SK-N-SH (cell line): Measurements from ENCODE around the gene OPCML. TPM values are rescaled to one million over a fixed set of nuclear protein-coding genes. Genes with fewer than 3 reads are reported as not detected.

Source experiments
- CTCF ChIA-PET: fragments of 300-600, 350-600 bp; formaldehyde crosslinking; extraction: SDS; loops from one replicate; lab custom pipeline; 2021; lab: Yijun Ruan, JAX
- POLR2A ChIA-PET: fragments of 350-600 bp; sonication (Branson Sonifier 250); formaldehyde crosslinking; extraction: SDS; loops from one replicate; lab custom pipeline; 2020; ENCODE audit warnings: antibody characterized with exemption, inconsistent platforms; lab: Yijun Ruan, JAX
- DNase-seq: peaks from one replicate; pipeline ENCODE4 v3.0.0; 2012
- H2AFZ ChIP-seq: fragments of 200-600 bp; sonication (generic); 2 replicates; pipeline ENCODE4 v1.8.1; 2016; ENCODE audit warnings: antibody characterized with exemption, mild to moderate bottlenecking, low read depth
- H3F3A ChIP-seq: fragments of 200-600 bp; sonication (generic); replicated peaks from 2 replicates; pipeline ENCODE3; 2016; ENCODE audit warnings: antibody characterized with exemption, mild to moderate bottlenecking; ENCODE audit not compliant: insufficient read depth
- H3K27ac ChIP-seq, 2 experiments: fragments of 200-500 bp in 1 of 2; fragments of 200-600 bp in 1 of 2; sonication (Bioruptor generic) in 1 of 2; sonication (generic), shearing (Covaris generic) in 1 of 2; 2 replicates each; pipeline versions ENCODE4 v1.5.1 to v1.6.1; 2014 to 2016; ENCODE audit warnings: low read depth in 2 of 2, inconsistent platforms in 1 of 2, low read length in 1 of 2, mild to moderate bottlenecking in 1 of 2, mixed read lengths in 1 of 2
- H3K27me3 ChIP-seq: fragments of 200-600 bp; sonication (generic), shearing (Covaris generic); 2 replicates; pipeline ENCODE4 v1.6.1; 2016; ENCODE audit warnings: mixed run types; ENCODE audit not compliant: insufficient read depth
- H3K36me3 ChIP-seq, 2 experiments: fragments of 200-500 bp in 1 of 2; fragments of 200-600 bp in 1 of 2; sonication (Bioruptor generic) in 1 of 2; sonication (generic) in 1 of 2; replicated peaks in 1 of 2; 2 replicates each; pipeline versions ENCODE3 to v1.5.1; 2014 to 2016; ENCODE audit warnings: low read length in 1 of 2, mild to moderate bottlenecking in 1 of 2; ENCODE audit not compliant: insufficient read depth in 2 of 2, control insufficient read depth in 1 of 2
- H3K4me1 ChIP-seq, 2 experiments: fragments of 200-500 bp in 1 of 2; fragments of 200-600 bp in 1 of 2; sonication (Bioruptor generic) in 1 of 2; sonication (generic), shearing (Covaris generic) in 1 of 2; 2 replicates each; pipeline versions ENCODE4 v1.5.1 to v1.6.1; 2014 to 2016; ENCODE audit warnings: low read depth in 1 of 2, low read length in 1 of 2, mixed run types in 1 of 2; ENCODE audit not compliant: insufficient read depth in 2 of 2, control insufficient read depth in 1 of 2
- H3K4me2 ChIP-seq: fragments of 200-600 bp; sonication (generic), shearing (Covaris generic); 2 replicates; pipeline ENCODE4 v1.6.1; 2017; ENCODE audit warnings: mixed run types
- H3K4me3 ChIP-seq, 2 experiments: fragments of 200-500 bp in 1 of 2; fragments of 200-600 bp in 1 of 2; sonication (Bioruptor generic) in 1 of 2; sonication (generic), shearing (Covaris generic) in 1 of 2; 2 replicates each; pipeline versions ENCODE4 v1.5.1 to v1.8.1; 2014 to 2016; ENCODE audit warnings: low read depth in 2 of 2, inconsistent platforms in 1 of 2, low read length in 1 of 2, mild to moderate bottlenecking in 1 of 2, mixed read lengths in 1 of 2, moderate library complexity in 1 of 2
- H3K79me2 ChIP-seq: fragments of 200-600 bp; sonication (generic); 2 replicates; pipeline ENCODE4 v1.8.1; 2017; ENCODE audit warnings: mild to moderate bottlenecking; ENCODE audit not compliant: insufficient read depth
- H3K9ac ChIP-seq: fragments of 200-600 bp; sonication (generic); 2 replicates; pipeline ENCODE4 v1.6.1; 2017; ENCODE audit warnings: mixed run types
- H3K9me2 ChIP-seq: fragments of 200-600 bp; sonication (generic); 2 replicates; pipeline ENCODE4 v1.6.1; 2017; ENCODE audit warnings: mixed run types
- H3K9me3 ChIP-seq: fragments of 200-600 bp; sonication (generic); 2 replicates; pipeline ENCODE4 v1.6.1; 2017; ENCODE audit warnings: mixed run types, mild to moderate bottlenecking, moderate library complexity
- H4K20me1 ChIP-seq: fragments of 200-600 bp; sonication (generic); 2 replicates; pipeline ENCODE4 v1.6.1; 2017; ENCODE audit warnings: mild to moderate bottlenecking, mixed run types; ENCODE audit not compliant: insufficient read depth
- ELF1 ChIP-seq: IDR thresholded peaks from 2 replicates; pipeline ENCODE4 v1.4.0; 2012
- EP300 ChIP-seq, 2 experiments: IDR thresholded peaks; 2 replicates each; pipeline versions ENCODE4 v1.4.0 to v1.6.1; 2012; ENCODE audit warnings: borderline replicate concordance in 1 of 2, low read depth in 1 of 2, low read length in 1 of 2
- EZH2phosphoT487 ChIP-seq: fragments of 200-600 bp; sonication (generic); IDR thresholded peaks from 2 replicates; pipeline ENCODE4 v1.6.1; 2017; ENCODE audit warnings: low read depth, mixed run types, mild to moderate bottlenecking, antibody characterized with exemption, moderate library complexity, borderline replicate concordance
- FOSL2 ChIP-seq: IDR thresholded peaks from 2 replicates; pipeline ENCODE4 v1.4.0; 2012; ENCODE audit warnings: low read depth, mild to moderate bottlenecking, moderate library complexity, borderline replicate concordance
- GABPA ChIP-seq: IDR thresholded peaks from 2 replicates; pipeline ENCODE4 v1.4.0; 2012; ENCODE audit warnings: low read depth, mild to moderate bottlenecking
- GATA2 ChIP-seq: sonication (generic); formaldehyde crosslinking; IDR thresholded peaks from 2 replicates; pipeline ENCODE4 v1.5.0; 2020; ENCODE audit warnings: mild to moderate bottlenecking, missing genetic modification reagents
- JUND ChIP-seq: IDR thresholded peaks from 2 replicates; pipeline ENCODE4 v1.4.0; 2012
- MEF2A ChIP-seq: IDR thresholded peaks from 2 replicates; pipeline ENCODE4 v1.4.0; 2012; ENCODE audit warnings: low read depth, borderline replicate concordance
- NRF1 ChIP-seq: IDR thresholded peaks from 2 replicates; pipeline ENCODE4 v1.6.1; 2012; ENCODE audit warnings: low read depth, mild to moderate bottlenecking, low read length
- PBX3 ChIP-seq: IDR thresholded peaks from 2 replicates; pipeline ENCODE4; 2012
- RXRA ChIP-seq: IDR thresholded peaks from 2 replicates; pipeline ENCODE4 v1.4.0; 2012; ENCODE audit warnings: low read depth, mild to moderate bottlenecking, borderline replicate concordance
- SIN3A ChIP-seq: IDR thresholded peaks from 2 replicates; pipeline ENCODE4 v1.6.1; 2012; ENCODE audit warnings: low read depth, mild to moderate bottlenecking, low read length, moderate library complexity, borderline replicate concordance
- TEAD4 ChIP-seq: IDR thresholded peaks from 2 replicates; pipeline ENCODE4 v1.4.0; 2012; ENCODE audit warnings: mild to moderate bottlenecking, borderline replicate concordance; ENCODE audit not compliant: insufficient read depth
- YY1 ChIP-seq: IDR thresholded peaks from 2 replicates; pipeline ENCODE4 v1.4.0; 2012; ENCODE audit warnings: low read depth, mild to moderate bottlenecking
- WGBS: methylation state at CpG from one replicate; pipeline ENCODE4 v1.1.6; 2017; ENCODE audit warnings: low lambda C conversion rate; 5-methylcytosine and 5-hydroxymethylcytosine counted together
- polyA plus RNA-seq, 3 experiments: library from polyadenylated mRNA; depleted of rRNA; stranded (reverse); fragments of >200 nt; gene quantifications; 2 replicates each; pipeline ENCODE4 v1.2.3, GENCODE V29; 2012
- TF ChIP-seq, protein P1 (sequence below): IDR thresholded peaks from 2 replicates; pipeline ENCODE4 v1.4.0; 2012; ENCODE audit warnings: low read depth, borderline replicate concordance
- TF ChIP-seq, protein P2 (sequence below): IDR thresholded peaks from 2 replicates; pipeline ENCODE4 v1.6.1; 2012; ENCODE audit warnings: mild to moderate bottlenecking, low read depth, low read length, moderate library complexity

Gene OPCML
- polyA plus RNA-seq, 1 of the 3 experiments (the other 2 are of a cell fraction), result not detected

- Histone ChIP-seq H4K20me1 (no peaks in the 10 kb centered on the region), H3K4me1 (no peaks in the 10 kb centered on the region), H3K9ac (no peak overlapping the region), H3K4me3 (no peak overlapping the region), H3K27ac (no peak overlapping the region), H3K9me3 (no peaks in the 10 kb centered on the region), H3K27me3 (no peaks in the 10 kb centered on the region), H3K9me2 (no peaks in the 10 kb centered on the region), H2AFZ (no peak overlapping the region), H3K79me2 (no peaks in the 10 kb centered on the region), H3K36me3 (no peaks in the 10 kb centered on the region), H3F3A (no peaks in the 10 kb centered on the region), H3K4me2 (no peak overlapping the region)
- 0% methylated on average over 1 of the region's 1 CpG for WGBS
- TF ChIP-seq PBX3, result no peak
- TF ChIP-seq TEAD4, result no peak
- ChIA-PET POLR2A (no interaction called here), CTCF (interaction anchor here (1.1 to 2.2 kb wide), 2 partner anchors 11 to 18 kb away, joined by 3 to 8 read pairs; no protein-coding TSS in a partner anchor)
- no peak for DNase-seq
These were observed 637.7 kb downstream of the OPCML start for GRCh38 chr11:132894606-132895005.

- H3K4me1 ChIP-seq, result no peaks in the 10 kb centered on the region
- POLR2A ChIA-PET, result no interaction called here
- no peaks in the 10 kb centered on the region for H3K36me3 ChIP-seq
- CTCF ChIA-PET, result interaction anchor here (1.0 to 2.2 kb wide), 2 partner anchors 13 to 48 kb away, joined by 3 to 8 read pairs; no protein-coding TSS in a partner anchor
- H3K27ac ChIP-seq, result no peak overlapping the region
- no peak for DNase-seq
- H2AFZ ChIP-seq, result no peak overlapping the region
- no peaks in the 10 kb centered on the region for H4K20me1 ChIP-seq
- no peaks in the 10 kb centered on the region for H3K27me3 ChIP-seq
- no peaks in the 10 kb centered on the region for H3K9me3 ChIP-seq
- no peak for TF ChIP-seq GATA2 (CRISPR knock-in tag)
- no peak for TF ChIP-seq FOSL2
- no peak for TF ChIP-seq JUND
- TF ChIP-seq RXRA, result no peak
- TF ChIP-seq NRF1, result no peak
- no peak for TF ChIP-seq SIN3A
- no peak for TF ChIP-seq EZH2phosphoT487
- TF ChIP-seq, protein P1, sequence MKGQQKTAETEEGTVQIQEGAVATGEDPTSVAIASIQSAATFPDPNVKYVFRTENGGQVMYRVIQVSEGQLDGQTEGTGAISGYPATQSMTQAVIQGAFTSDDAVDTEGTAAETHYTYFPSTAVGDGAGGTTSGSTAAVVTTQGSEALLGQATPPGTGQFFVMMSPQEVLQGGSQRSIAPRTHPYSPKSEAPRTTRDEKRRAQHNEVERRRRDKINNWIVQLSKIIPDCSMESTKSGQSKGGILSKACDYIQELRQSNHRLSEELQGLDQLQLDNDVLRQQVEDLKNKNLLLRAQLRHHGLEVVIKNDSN, result no peak
- no peak for TF ChIP-seq YY1
- TF ChIP-seq MEF2A, result no peak
- no peak for TF ChIP-seq GABPA
- TF ChIP-seq, protein P2, sequence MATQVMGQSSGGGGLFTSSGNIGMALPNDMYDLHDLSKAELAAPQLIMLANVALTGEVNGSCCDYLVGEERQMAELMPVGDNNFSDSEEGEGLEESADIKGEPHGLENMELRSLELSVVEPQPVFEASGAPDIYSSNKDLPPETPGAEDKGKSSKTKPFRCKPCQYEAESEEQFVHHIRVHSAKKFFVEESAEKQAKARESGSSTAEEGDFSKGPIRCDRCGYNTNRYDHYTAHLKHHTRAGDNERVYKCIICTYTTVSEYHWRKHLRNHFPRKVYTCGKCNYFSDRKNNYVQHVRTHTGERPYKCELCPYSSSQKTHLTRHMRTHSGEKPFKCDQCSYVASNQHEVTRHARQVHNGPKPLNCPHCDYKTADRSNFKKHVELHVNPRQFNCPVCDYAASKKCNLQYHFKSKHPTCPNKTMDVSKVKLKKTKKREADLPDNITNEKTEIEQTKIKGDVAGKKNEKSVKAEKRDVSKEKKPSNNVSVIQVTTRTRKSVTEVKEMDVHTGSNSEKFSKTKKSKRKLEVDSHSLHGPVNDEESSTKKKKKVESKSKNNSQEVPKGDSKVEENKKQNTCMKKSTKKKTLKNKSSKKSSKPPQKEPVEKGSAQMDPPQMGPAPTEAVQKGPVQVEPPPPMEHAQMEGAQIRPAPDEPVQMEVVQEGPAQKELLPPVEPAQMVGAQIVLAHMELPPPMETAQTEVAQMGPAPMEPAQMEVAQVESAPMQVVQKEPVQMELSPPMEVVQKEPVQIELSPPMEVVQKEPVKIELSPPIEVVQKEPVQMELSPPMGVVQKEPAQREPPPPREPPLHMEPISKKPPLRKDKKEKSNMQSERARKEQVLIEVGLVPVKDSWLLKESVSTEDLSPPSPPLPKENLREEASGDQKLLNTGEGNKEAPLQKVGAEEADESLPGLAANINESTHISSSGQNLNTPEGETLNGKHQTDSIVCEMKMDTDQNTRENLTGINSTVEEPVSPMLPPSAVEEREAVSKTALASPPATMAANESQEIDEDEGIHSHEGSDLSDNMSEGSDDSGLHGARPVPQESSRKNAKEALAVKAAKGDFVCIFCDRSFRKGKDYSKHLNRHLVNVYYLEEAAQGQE, result no peak
- TF ChIP-seq ELF1, result no peak
- TF ChIP-seq TEAD4, result no peak
- no peak for TF ChIP-seq EP300 (IDR thresholded peaks at IDR 0.05; ENCODE audit: borderline replicate concordance in 1 of 2, low read depth in 1 of 2, low read length in 1 of 2)
- 49% methylated on average over 5 of the region's 5 CpGs for WGBS
- no peaks in the 10 kb centered on the region for H3K9me2 ChIP-seq
- no peak overlapping the region for H3K4me3 ChIP-seq
- H3K4me2 ChIP-seq, result no peak overlapping the region
- no peak overlapping the region for H3K9ac ChIP-seq
- H3K79me2 ChIP-seq, result no peaks in the 10 kb centered on the region
- H3F3A ChIP-seq, result no peaks in the 10 kb centered on the region
These were observed 639.4 kb downstream of the OPCML start for GRCh38 chr11:132892876-132893275.
